Testis (tissue), 3 donors: ENCODE data around the gene CCNK. TPM values are rescaled to one million over a fixed set of nuclear protein-coding genes. Genes with fewer than 3 reads are reported as not detected.

Experiments
- DNase-seq: peaks from one replicate; pipeline ENCODE4 v3.0.0-alpha.2; 2019
- H3K27ac ChIP-seq, 2 donors: fragments of 200-600 bp; sonication (generic); one replicate each; pipeline ENCODE4 v1.5.1; 2019
- H3K27me3 ChIP-seq: fragments of 200-600 bp; sonication (generic); one replicate; pipeline ENCODE4 v1.5.1; 2019
- H3K36me3 ChIP-seq: fragments of 200-600 bp; sonication (generic); one replicate; pipeline ENCODE4 v1.5.1; 2017; ENCODE audit warnings: low read depth; ENCODE audit errors: missing control alignments
- H3K4me1 ChIP-seq: fragments of 200-600 bp; sonication (generic); one replicate; pipeline ENCODE4 v1.5.1; 2019
- H3K4me3 ChIP-seq, 2 donors: fragments of 200-600 bp; sonication (generic); one replicate each; pipeline ENCODE4 v1.5.1; 2017 to 2019
- H3K9me3 ChIP-seq: fragments of 200-600 bp; sonication (generic); one replicate; pipeline ENCODE4 v1.5.1; 2017
- POLR2A ChIP-seq: fragments of 450-650 bp; IDR thresholded peaks from one replicate; pipeline ENCODE4 v1.6.1; 2017; ENCODE audit warnings: antibody characterized with exemption, mild to moderate bottlenecking, moderate library complexity
- WGBS, 2 donors: methylation state at CpG; one replicate each; pipeline ENCODE4 v1.1.5; 2018; 5-methylcytosine and 5-hydroxymethylcytosine counted together
- intact Hi-C: fragments of 100-400 bp; cut with DNase I; formaldehyde crosslinking; loops from one replicate; pipeline ENCODE4 v1.15.1; 2023; ENCODE audit warnings: low total_unique reads
- polyA plus RNA-seq: library from polyadenylated mRNA; stranded (reverse); fragments of 350-450 nt; fragmentation: Illumina TruSeq; extraction: RNeasy Lipid Tissue Mini Kit (QIAGEN cat#74804); gene quantifications from one replicate; pipeline ENCODE4 v1.2.3, GENCODE V29; 2014; ENCODE audit warnings: low read depth, low replicate concordance; ENCODE audit not compliant: insufficient read depth
- total RNA-seq, 2 donors: library from RNA; depleted of rRNA; stranded (reverse); fragments of >200 nt; gene quantifications; one replicate each; pipeline ENCODE4 v1.2.3, GENCODE V29; 2016
- TF ChIP-seq, protein P1 (sequence below), 3 experiments: fragments of 450-650 bp in 2 of 3; fragments of 200-600 bp in 1 of 3; sonication (generic) in 1 of 3; IDR thresholded peaks; one replicate each; pipeline ENCODE4 v1.5.1; 2016 to 2019; ENCODE audit warnings: antibody characterized with exemption in 3 of 3, mild to moderate bottlenecking in 2 of 3, moderate library complexity in 1 of 3

CCNK gene
- total and polyA plus RNA-seq, 3 donors from 2014 or later, result 69.1 to 134 (median 73.1) TPM

DNA sequence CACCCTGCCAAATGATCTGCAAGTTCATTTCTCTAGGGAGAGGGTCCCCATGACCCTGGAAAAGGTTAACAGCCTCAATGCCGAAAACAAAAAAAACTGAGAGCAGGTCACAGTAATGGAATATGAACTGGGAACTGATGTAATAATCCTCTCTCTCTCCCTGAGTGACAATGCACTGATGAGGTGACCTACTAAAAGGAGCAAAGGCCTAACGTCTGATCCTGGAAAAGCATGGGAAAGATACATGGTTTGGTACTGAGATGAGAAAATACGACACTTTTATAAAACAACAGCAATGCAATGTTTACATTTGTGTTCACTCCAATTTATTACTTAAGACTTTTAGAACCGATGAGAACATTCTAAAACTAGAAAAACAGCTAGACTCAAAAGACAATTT lies 28.2 kb upstream of the CCNK start:
- H3K4me3 ChIP-seq, result no peak overlapping the region
- no peaks in the 10 kb centered on the region for H3K9me3 ChIP-seq
- TF ChIP-seq POLR2A, result no peak
- TF ChIP-seq, protein P1, sequence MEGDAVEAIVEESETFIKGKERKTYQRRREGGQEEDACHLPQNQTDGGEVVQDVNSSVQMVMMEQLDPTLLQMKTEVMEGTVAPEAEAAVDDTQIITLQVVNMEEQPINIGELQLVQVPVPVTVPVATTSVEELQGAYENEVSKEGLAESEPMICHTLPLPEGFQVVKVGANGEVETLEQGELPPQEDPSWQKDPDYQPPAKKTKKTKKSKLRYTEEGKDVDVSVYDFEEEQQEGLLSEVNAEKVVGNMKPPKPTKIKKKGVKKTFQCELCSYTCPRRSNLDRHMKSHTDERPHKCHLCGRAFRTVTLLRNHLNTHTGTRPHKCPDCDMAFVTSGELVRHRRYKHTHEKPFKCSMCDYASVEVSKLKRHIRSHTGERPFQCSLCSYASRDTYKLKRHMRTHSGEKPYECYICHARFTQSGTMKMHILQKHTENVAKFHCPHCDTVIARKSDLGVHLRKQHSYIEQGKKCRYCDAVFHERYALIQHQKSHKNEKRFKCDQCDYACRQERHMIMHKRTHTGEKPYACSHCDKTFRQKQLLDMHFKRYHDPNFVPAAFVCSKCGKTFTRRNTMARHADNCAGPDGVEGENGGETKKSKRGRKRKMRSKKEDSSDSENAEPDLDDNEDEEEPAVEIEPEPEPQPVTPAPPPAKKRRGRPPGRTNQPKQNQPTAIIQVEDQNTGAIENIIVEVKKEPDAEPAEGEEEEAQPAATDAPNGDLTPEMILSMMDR (IDR thresholded peaks at IDR 0.05), result no peak
- no peak for DNase-seq
- no peaks in the 10 kb centered on the region for H3K36me3 ChIP-seq
- H3K4me1 ChIP-seq, result no peaks in the 10 kb centered on the region
- 86 to 87% methylated on average over 4 of the region's 4 CpGs for WGBS, 2 donors
- H3K27ac ChIP-seq, result no peak overlapping the region
- intact Hi-C loops, result no loop called here
- H3K27me3 ChIP-seq, result no peaks in the 10 kb centered on the region

DNA sequence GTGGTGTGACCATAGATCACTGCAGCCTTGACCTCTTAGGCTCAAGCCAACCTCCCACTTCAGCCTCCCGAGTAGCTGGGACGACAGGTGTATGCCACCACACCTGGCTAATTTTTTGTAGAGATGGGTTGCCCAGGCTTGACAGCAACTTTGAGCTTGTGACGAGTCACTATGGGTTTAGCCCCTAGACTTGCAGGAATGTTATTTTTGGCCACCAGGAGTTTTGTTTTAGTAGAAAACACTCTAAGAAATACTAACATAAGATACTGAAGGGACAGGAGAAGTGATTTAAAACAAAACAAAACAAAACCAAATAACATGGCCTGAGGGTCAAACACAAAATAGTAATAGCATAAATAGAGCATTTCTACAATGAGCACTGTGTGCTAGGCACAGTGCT lies 27.0 kb upstream of the CCNK start:
- no peaks in the 10 kb centered on the region for H3K36me3 ChIP-seq
- 57 to 65% methylated on average over 3 of the region's 3 CpGs for WGBS, 2 donors
- no peak overlapping the region for H3K4me3 ChIP-seq
- no peaks in the 10 kb centered on the region for H3K9me3 ChIP-seq
- intact Hi-C loops, result no loop called here
- H3K27ac ChIP-seq, result no peak overlapping the region
- no peaks in the 10 kb centered on the region for H3K27me3 ChIP-seq
- DNase-seq, result no peak
- TF ChIP-seq, protein P1 (IDR thresholded peaks at IDR 0.05), result no peak
- TF ChIP-seq POLR2A, result no peak
- no peaks in the 10 kb centered on the region for H3K4me1 ChIP-seq

DNA sequence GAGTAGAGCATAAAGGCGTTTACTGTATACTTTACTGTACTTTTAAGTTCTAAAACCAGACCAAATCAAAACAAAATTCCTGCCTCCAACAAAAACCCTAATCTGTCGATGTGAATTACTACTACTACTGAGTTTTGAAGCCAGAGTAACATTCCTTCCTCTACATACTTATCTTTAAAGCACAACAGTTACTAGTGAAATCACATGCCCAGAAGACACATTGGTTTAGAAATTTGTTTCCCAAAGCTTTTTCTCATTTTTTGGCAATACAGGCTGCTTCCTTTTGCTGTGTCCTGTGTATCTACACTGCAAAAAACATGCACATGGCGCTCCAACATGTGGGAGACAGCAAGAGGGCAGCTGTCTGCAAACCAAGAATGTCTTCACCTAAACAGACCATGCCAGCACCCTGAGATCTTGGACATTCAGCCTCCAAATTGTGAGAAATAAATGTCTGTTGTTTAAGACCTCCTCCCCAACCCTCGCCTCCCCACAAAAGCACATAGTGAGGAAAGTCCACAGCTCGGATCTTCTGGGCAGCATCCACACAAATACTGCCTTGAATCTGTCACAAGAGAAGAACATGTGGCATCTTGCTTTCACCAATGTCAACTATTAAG lies 21.6 kb upstream of the CCNK start:
- Histone ChIP-seq H3K4me1 (no peaks in the 10 kb centered on the region), H3K9me3 (no peaks in the 10 kb centered on the region), H3K36me3 (no peaks in the 10 kb centered on the region), H3K27me3 (no peaks in the 10 kb centered on the region), H3K4me3 (no peak overlapping the region), H3K27ac (no peak overlapping the region)
- 58 to 64% methylated on average over 5 of the region's 5 CpGs for WGBS, 2 donors
- TF ChIP-seq, protein P1 (IDR thresholded peaks at IDR 0.05), result no peak
- no peak for TF ChIP-seq POLR2A
- intact Hi-C loops, result no loop called here
- no peak for DNase-seq

DNA sequence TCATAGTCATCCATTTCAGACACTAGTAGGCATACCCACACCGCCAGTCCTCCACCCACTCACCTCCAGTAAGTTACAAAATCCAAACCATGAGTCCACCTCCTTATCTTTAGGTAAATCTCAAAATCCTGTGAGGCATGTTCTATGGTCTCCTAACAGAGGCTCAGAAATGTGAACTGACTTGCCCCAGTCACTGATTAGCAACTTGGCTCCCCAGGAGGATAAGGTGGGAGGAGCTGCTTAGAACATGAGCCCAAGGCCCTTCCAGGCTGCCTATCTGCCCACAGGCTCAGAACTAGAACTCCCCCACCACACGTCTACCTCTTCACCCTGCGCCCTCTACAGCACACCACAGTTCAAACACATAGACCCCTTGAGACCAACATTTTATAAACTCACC lies 20.4 kb upstream of the CCNK start:
- H3K4me1 ChIP-seq, result no peaks in the 10 kb centered on the region
- H3K4me3 ChIP-seq, result no peak overlapping the region
- intact Hi-C loops, result no loop called here
- no peaks in the 10 kb centered on the region for H3K36me3 ChIP-seq
- H3K27me3 ChIP-seq, result no peaks in the 10 kb centered on the region
- 79 to 81% methylated on average over 3 of the region's 3 CpGs for WGBS, 2 donors
- DNase-seq, result no peak
- no peak overlapping the region for H3K27ac ChIP-seq
- TF ChIP-seq, protein P1 (IDR thresholded peaks at IDR 0.05), result no peak
- no peaks in the 10 kb centered on the region for H3K9me3 ChIP-seq

DNA sequence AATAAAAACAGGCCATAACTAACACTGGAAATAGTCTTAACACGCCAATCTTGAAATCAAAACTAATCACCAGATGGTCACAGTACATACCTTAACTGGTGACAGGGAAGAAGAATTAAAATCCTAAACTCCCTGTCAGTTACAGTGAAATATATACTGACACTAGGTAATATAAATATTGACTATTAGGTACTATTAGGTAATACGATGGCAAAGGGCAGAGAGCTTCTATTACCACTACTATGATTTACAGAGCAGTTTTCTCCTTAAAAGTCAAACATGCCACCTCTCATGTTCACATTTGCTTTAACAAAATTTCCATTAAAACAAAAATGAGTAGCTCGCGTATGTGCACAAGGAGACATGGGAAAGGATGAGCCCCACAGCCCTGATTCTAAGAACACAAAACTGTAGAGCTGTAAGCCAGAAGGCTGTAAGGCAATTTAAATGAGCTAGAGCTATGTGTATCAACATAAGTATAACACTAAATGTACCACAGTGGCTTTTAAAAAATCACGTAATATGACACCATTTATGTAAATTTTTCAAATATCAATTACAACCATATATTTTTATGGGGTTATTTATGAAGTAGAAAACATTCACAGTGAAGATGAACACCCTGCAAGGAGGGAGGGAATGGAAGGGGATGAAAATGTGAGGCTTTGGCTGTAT lies 19.7 kb upstream of the CCNK start:
- no peaks in the 10 kb centered on the region for H3K9me3 ChIP-seq
- TF ChIP-seq POLR2A, result no peak
- TF ChIP-seq, protein P1 (IDR thresholded peaks at IDR 0.05), result no peak
- no peak overlapping the region for H3K27ac ChIP-seq
- H3K4me1 ChIP-seq, result no peaks in the 10 kb centered on the region
- no peak overlapping the region for H3K4me3 ChIP-seq
- 93 to 95% methylated on average over 5 of the region's 5 CpGs for WGBS, 2 donors
- no peaks in the 10 kb centered on the region for H3K27me3 ChIP-seq
- no peaks in the 10 kb centered on the region for H3K36me3 ChIP-seq
- intact Hi-C loops, result no loop called here
- DNase-seq, result no peak
